ENCODE results near the gene RNF11.

DNA sequence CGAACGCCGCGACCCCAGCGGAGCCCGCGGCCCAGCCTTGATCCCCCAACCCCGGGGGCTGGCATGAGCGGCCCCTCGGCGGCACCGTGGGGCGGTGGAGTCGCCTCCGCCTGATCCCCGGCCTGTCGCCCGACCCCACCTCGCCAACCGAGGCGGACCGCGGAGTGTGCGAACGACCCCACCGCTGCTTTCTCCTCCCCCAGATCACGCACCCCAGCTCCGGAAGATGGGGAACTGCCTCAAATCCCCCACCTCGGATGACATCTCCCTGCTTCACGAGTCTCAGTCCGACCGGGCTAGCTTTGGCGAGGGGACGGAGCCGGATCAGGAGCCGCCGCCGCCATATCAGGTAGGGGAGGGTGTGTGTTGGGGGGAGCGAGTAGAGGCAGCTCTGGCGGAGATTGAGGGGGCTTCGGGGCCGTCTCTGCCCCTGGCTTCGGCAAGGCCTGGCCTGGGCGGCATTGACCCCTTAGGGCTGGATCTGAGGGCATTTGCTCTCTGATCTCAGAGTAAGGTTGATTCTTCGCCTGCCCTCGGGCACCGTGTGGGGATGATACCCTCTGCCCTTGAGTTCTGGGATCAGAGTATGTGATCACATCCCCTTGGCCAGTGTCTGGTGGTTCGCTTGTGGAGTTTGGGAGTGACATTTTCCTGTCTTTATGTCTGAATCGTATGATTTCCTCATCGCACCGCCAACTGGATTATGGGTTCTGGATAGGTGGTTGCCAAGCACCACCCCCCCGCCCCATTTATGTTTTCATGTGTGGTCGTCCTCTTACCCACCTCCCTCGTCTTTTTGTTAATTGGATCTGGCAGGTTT, 668 bp downstream of the RNF11 start:
- TF ChIP-seq, protein P1, sequence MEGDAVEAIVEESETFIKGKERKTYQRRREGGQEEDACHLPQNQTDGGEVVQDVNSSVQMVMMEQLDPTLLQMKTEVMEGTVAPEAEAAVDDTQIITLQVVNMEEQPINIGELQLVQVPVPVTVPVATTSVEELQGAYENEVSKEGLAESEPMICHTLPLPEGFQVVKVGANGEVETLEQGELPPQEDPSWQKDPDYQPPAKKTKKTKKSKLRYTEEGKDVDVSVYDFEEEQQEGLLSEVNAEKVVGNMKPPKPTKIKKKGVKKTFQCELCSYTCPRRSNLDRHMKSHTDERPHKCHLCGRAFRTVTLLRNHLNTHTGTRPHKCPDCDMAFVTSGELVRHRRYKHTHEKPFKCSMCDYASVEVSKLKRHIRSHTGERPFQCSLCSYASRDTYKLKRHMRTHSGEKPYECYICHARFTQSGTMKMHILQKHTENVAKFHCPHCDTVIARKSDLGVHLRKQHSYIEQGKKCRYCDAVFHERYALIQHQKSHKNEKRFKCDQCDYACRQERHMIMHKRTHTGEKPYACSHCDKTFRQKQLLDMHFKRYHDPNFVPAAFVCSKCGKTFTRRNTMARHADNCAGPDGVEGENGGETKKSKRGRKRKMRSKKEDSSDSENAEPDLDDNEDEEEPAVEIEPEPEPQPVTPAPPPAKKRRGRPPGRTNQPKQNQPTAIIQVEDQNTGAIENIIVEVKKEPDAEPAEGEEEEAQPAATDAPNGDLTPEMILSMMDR (IDR thresholded peaks at IDR 0.05), result no peak
- TF ChIP-seq POLR2A (IDR thresholded peaks at IDR 0.05), result no peak

Data from uterus (tissue), 2 donors.